Embryonic facial prominence (tissue), 1 donor: Measurements from ENCODE around the gene GOLGA2.

Experiments used
- DNase-seq: peaks from one replicate; pipeline ENCODE4 v3.0.0-alpha.2; 2016; ENCODE audit errors: extremely low spot score

GOLGA2 gene, protein sequence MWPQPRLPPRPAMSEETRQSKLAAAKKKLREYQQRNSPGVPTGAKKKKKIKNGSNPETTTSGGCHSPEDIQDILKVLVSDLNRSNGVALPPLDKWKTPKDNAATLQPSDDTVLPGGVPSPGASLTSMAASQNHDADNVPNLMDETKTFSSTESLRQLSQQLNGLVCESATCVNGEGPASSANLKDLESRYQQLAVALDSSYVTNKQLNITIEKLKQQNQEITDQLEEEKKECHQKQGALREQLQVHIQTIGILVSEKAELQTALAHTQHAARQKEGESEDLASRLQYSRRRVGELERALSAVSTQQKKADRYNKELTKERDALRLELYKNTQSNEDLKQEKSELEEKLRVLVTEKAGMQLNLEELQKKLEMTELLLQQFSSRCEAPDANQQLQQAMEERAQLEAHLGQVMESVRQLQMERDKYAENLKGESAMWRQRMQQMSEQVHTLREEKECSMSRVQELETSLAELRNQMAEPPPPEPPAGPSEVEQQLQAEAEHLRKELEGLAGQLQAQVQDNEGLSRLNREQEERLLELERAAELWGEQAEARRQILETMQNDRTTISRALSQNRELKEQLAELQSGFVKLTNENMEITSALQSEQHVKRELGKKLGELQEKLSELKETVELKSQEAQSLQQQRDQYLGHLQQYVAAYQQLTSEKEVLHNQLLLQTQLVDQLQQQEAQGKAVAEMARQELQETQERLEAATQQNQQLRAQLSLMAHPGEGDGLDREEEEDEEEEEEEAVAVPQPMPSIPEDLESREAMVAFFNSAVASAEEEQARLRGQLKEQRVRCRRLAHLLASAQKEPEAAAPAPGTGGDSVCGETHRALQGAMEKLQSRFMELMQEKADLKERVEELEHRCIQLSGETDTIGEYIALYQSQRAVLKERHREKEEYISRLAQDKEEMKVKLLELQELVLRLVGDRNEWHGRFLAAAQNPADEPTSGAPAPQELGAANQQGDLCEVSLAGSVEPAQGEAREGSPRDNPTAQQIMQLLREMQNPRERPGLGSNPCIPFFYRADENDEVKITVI

GRCh38 chr9:128275198-128276007, at the start of gene GOLGA2:
GOLGA2 (minus strand) TSS chr9:128276007; CDS start chr9:128275976, 31 bp downstream.
- no peak for DNase-seq

DNA sequence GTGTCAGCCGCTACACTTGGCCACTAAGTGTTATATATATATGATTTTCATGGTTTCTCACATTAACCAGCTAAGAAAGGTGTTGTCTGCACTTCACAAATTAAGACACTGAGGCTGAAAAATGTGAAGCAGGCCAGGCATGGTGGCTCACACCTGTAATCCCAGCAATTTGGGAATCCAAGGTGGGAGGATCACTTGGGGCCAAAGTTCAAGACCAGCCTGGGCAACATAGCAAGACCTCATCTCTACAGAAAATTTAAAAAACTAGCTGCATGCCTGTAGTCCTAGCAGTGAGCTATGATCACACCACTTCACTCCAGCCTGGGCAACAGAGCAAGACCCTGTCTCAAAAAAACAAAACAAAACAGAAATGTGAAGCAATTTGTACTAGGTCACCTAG, 48.6 kb upstream of the GOLGA2 start:
- no peak for DNase-seq

GRCh38 chr9:128323791-128324190, 48.0 kb upstream of the GOLGA2 start:
- DNase-seq = no peak

GRCh38 chr9:128323212-128323730, 47.5 kb upstream of the GOLGA2 start:
- DNase-seq = no peak

- peak; percentile 90 for DNase-seq
These were observed 46.8 kb upstream of the GOLGA2 start, which contains the start of the genes COQ4 and TRUB2 for GRCh38 chr9:128322404-128323211. COQ4 (plus strand) TSS chr9:128322839; CDS start chr9:128322859, 20 bp downstream. TRUB2 (minus strand) TSS chr9:128322447; CDS start chr9:128322408, 39 bp downstream.

GRCh38 chr9:128321879-128322403, 46.1 kb upstream of the GOLGA2 start:
- no peak for DNase-seq

DNA sequence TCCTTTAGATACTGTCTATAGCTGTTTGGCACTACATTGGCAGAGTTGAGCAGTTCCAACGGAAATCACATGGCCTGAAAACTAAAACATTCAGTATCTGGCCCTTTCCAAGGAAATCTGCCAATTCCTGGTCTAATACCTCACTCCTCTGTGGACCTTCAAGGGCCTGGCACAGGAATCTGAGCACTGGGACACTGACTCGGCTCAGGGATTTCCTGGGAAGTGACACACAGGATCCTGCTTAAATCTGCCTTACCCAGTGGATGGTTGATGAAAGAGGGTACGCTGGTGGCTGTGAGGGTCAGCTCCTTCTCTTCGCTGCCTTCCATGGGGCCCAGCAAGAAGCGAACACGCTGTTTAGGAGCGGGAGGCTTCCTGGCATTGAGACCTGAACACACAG, 45.5 kb upstream of the GOLGA2 start:
- DNase-seq = no peak

DNA sequence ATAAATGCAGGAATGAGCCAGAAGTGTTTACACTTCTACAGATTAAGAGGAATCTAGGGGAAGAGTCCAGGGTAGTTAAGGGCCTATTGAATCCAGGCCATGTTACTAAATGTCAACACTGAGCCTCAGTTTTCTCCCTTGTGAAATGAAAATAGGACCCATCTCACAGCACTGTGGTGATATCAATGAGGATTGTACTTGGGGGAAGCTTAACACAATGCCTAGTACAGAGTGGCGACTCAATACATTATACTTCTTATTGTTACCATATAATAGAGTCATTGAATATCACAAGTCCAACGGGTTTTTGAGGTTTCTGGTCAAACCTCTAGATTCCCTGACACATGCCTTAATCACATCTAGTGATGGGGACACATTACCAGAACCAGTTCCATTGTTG, 41.8 kb upstream of the GOLGA2 start:
- DNase-seq = no peak

DNA sequence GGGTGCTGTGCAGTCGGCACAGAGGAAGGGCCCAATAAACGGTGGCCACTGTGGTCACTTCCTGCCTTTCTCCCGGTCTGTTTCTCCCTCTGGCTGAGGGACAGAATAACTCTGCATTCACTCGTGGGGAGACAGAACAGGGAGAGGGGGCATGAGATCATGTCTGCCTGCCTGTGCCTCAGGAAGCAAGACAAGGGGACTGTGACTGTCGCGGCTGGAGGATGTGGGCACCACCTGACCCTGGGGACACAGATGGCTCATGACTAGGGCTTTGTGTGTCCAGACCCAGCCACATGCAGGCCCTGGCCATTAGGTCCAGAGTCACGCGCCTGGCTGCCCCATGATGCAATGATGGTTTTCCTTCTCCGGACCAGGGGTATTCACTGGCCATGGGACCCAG, 40.6 kb upstream of the GOLGA2 start:
- DNase-seq = no peak

GRCh38 chr9:128314697-128315096, 38.9 kb upstream of the GOLGA2 start:
- no peak for DNase-seq

DNA sequence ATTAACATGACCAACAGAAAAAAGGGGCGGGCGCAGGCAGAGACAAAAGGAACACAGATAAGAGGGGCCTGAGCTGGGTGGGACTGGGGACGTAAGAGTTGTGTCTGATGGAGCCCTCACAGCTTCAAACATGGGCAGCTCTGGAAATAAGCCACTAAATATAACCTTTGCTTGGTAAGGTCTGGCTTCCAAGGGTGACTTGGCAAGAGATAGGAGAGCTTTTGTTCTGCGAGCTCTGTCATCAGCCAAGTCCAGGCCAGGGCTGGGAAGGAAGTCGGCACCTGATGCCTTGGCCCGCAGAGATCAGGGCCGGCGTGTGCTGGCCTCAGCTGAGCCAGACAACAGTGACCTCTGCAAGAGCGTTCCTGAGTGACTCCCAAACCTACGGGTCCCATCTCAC, 34.7 kb upstream of the GOLGA2 start:
- DNase-seq = no peak

DNA sequence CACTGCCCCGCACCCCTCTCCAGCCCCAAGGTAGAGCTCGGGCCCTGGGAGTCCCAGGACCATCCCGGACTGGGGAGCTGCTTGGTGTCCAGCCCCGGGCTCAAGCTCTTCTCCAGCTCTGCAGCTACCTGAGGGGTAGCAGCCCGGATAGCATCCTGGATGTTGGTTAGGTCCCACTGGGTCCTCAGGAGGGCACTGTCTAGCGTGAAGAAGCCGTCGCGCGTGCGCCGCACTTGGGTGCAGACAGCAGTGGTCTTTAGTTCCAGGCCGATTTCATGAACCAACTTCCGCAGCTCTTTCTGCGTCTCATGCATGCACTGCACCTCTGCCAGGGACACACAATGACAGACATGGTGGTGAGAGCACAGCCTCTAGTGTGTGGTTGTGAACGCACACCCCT, 33.7 kb upstream of the GOLGA2 start:
- DNase-seq = no peak

DNA sequence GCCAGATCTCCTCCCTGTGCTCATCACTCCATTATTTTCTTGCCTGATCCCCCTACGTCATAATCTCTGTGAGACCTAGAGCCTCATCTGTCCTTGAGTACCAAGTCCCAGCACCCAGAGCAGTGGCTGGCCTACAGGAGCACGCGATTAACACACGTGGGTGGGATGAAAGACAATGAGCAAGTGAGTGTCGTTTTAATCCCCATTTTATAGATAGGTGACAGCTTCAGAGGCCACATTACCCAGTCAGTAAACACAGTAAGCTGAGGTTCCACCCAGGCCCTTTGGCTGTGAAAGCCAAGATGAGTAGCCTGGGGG, 29.1 kb upstream of the GOLGA2 start:
- DNase-seq = no peak

- no peak for DNase-seq
These were observed 28.5 kb upstream of the GOLGA2 start for GRCh38 chr9:128304136-128304970.

- DNase-seq = no peak
These were observed 23.0 kb upstream of the GOLGA2 start for GRCh38 chr9:128298535-128299482.

GRCh38 chr9:128297221-128297773, 21.5 kb upstream of the GOLGA2 start:
- DNase-seq = no peak

DNA sequence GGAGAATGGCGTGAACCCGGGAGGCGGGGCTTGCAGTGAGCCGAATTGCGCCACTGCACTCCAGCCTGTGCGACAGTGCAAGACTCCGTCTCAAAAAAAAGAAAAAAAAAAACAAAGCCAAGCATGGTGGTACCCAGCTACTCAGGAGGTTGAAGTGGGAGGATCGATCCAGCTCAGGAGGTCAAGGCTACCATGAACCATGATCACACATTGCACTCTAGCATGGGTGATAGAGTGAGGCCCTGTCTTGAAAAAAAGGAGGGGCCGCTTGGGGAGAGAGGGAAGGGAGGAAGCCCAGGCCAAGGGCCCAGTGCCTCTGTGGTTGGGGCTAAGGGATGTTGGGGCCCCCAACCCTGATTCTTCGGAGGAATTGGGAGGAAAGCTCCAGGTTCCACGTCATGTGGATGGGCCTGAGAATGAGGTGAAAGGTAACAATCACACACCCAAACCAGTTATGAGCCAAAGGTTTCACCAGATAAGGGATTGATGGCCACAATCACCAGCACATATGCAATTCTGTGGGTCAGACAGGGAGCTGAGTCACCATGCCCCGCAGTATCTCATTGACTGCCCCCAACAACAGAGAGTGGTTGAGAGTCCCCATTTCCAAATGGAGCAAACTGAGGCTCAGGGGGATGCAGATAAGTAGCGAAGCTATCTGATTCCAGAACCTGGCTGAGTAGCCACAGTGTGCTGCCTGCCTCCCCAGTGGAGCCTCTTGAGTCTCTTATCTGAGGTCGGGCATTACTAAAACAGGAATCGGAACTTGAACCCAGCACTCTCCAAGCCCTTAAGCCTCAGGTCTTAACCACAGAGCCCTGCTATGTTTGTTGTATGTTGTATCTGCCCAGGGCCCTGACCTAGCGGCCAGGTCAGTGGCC, 20.8 kb upstream of the GOLGA2 start:
- no peak for DNase-seq
